ENCODE results near the gene TRIM54. TPM values are rescaled to one million over a fixed set of nuclear protein-coding genes. Genes with fewer than 3 reads are reported as not detected.
A peak's percentile ranks its signal among the peaks of the same experiment; 100 is the strongest.

Gene TRIM54
- total RNA-seq, 1 donor from 2014 or later, result not detected

- H3K36me3 ChIP-seq (ENCODE audit: control insufficient read depth, insufficient read depth, low read length), result no peaks in the 10 kb centered on the region
- no peak for TF ChIP-seq CTCF (IDR thresholded peaks at IDR 0.05; ENCODE audit: insufficient read depth, low read length, severe bottlenecking)
- no peak for FAIRE-seq
- H3K27me3 ChIP-seq (ENCODE audit: control insufficient read depth, insufficient read depth, low read length), result peaks cover 3% of the 10 kb centered on the region
- DNase-seq (ENCODE audit: low read depth), result no peak
- no peak overlapping the region for H3K4me3 ChIP-seq (ENCODE audit: low read depth, low read length)
Observed at GRCh38 chr2:27250652-27251379, 31.4 kb upstream of the TRIM54 start.

GRCh38 chr2:27251766-27252165 is 30.5 kb upstream of the TRIM54 start:
- no peak for TF ChIP-seq CTCF (IDR thresholded peaks at IDR 0.05; ENCODE audit: insufficient read depth, low read length, severe bottlenecking)
- Histone ChIP-seq H3K27me3 (ENCODE audit: control insufficient read depth, insufficient read depth, low read length) (peaks cover 3% of the 10 kb centered on the region), H3K4me3 (ENCODE audit: low read depth, low read length) (no peak overlapping the region), H3K36me3 (ENCODE audit: control insufficient read depth, insufficient read depth, low read length) (no peaks in the 10 kb centered on the region)
- no peak for FAIRE-seq
- DNase-seq (ENCODE audit: low read depth), result no peak

GRCh38 chr2:27255187-27255586 is 27.0 kb upstream of the TRIM54 start:
- TF ChIP-seq CTCF (IDR thresholded peaks at IDR 0.05; ENCODE audit: insufficient read depth, low read length, severe bottlenecking), result no peak
- DNase-seq (ENCODE audit: low read depth) (no peak), FAIRE-seq (no peak)
- Histone ChIP-seq H3K36me3 (ENCODE audit: control insufficient read depth, insufficient read depth, low read length) (no peaks in the 10 kb centered on the region), H3K4me3 (ENCODE audit: low read depth, low read length) (no peak overlapping the region), H3K27me3 (ENCODE audit: control insufficient read depth, insufficient read depth, low read length) (peaks cover 10% of the 10 kb centered on the region)

GRCh38 chr2:27255660-27256059 is 26.6 kb upstream of the TRIM54 start:
- Histone ChIP-seq H3K36me3 (ENCODE audit: control insufficient read depth, insufficient read depth, low read length) (no peaks in the 10 kb centered on the region), H3K27me3 (ENCODE audit: control insufficient read depth, insufficient read depth, low read length) (peaks cover 11% of the 10 kb centered on the region), H3K4me3 (ENCODE audit: low read depth, low read length) (no peak overlapping the region)
- no peak for FAIRE-seq
- peak; percentile 35 for DNase-seq (ENCODE audit: low read depth)
- no peak for TF ChIP-seq CTCF (IDR thresholded peaks at IDR 0.05; ENCODE audit: insufficient read depth, low read length, severe bottlenecking)

GRCh38 chr2:27256855-27257454 is 25.3 kb upstream of the TRIM54 start:
- peaks cover 23% of the 10 kb centered on the region for H3K27me3 ChIP-seq (ENCODE audit: control insufficient read depth, insufficient read depth, low read length)

More at GRCh38 chr2:27256855-27257454, 25.3 kb upstream of the TRIM54 start:
- Histone ChIP-seq H3K4me3 (ENCODE audit: low read depth, low read length) (no peak overlapping the region), H3K36me3 (ENCODE audit: control insufficient read depth, insufficient read depth, low read length) (no peaks in the 10 kb centered on the region)
- no peak for DNase-seq (ENCODE audit: low read depth)
- TF ChIP-seq CTCF (IDR thresholded peaks at IDR 0.05; ENCODE audit: insufficient read depth, low read length, severe bottlenecking), result no peak
- no peak for FAIRE-seq

Measured in bronchial epithelial cell (primary cell).